Uterus (tissue), 2 donors: Measurements from ENCODE around the gene CRYBA2.

Experiments used
- CTCF ChIP-seq, 4 experiments: fragments of 200-600 bp in 2 of 4; fragments of 450-650 bp in 2 of 4; sonication (generic) in 2 of 4; IDR thresholded peaks; one replicate each; pipeline ENCODE4 v1.5.1; 2016 to 2019; ENCODE audit warnings: antibody characterized with exemption in 4 of 4, mild to moderate bottlenecking in 2 of 4, moderate library complexity in 1 of 4
- POLR2A ChIP-seq, 2 donors: fragments of 450-650 bp; IDR thresholded peaks; one replicate each; pipeline ENCODE4 v1.6.1; 2016; ENCODE audit warnings: antibody characterized with exemption in 2 of 2, mild to moderate bottlenecking in 1 of 2, moderate library complexity in 1 of 2

- no peak for TF ChIP-seq CTCF (IDR thresholded peaks at IDR 0.05)
- no peak for TF ChIP-seq POLR2A (IDR thresholded peaks at IDR 0.05)
Measured at GRCh38 chr2:218996937-218997336, 3.7 kb upstream of the CRYBA2 start.
